ENCODE data around the gene TNKS1BP1. TPM values are rescaled to one million over a fixed set of nuclear protein-coding genes. Genes with fewer than 3 reads are reported as not detected.

TNKS1BP1 gene
- total and polyA plus RNA-seq, 9 of the 15 experiments (the other 6 are each of a cell fraction or from before 2014, with no cell fraction given), result 1.1 to 47.2 (median 10.9) TPM

DNA sequence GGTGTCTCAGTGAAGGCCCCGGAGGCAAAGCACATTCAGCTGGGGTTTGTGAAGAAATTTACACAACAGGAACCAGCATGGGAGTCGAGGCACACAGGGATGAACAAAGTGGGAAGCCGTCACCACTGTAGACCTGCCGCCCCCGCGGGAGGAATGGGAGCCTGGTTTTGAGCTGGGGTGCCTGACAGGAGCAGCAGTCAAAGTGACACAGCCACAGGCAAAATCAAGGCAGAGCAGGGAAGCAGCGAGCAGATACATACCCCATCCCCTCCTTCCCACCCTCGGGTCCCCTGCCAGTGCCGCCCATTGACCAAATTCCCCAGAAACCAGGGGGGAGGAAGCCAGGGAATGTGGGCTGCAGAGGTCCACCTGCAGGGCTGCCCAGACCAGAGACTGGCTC lies 34.2 kb upstream of the TNKS1BP1 start:
- H2AFZ ChIP-seq (ENCODE audit: low read depth, low read length), result peak overlapping the region; percentile 38; the same call in 1 of the 2 replicates
- no peaks in the 10 kb centered on the region for H3K9me1 ChIP-seq (ENCODE audit: control insufficient read depth, insufficient read depth, low read length)
- FAIRE-seq (no peak), DNase-seq (ENCODE audit: extremely low read depth in 1 of 4, low spot score in 3 of 4) (no peak), ATAC-seq (peak; percentile 14; the same call in 1 of the 3 replicates)
- no peaks in the 10 kb centered on the region for H3K27me3 ChIP-seq (ENCODE audit: control insufficient read depth in 2 of 2, insufficient read depth in 2 of 2, low read length in 2 of 2)
- no peak overlapping the region for H3K27ac ChIP-seq (ENCODE audit: extremely low read depth, low read depth, low read length)
- no peaks in the 10 kb centered on the region for H3K9me3 ChIP-seq (replicated peaks; ENCODE audit: control insufficient read depth, insufficient read depth, low read depth, low read length)
- no TSS peak for BruUV-seq (replicated peaks)
- H3K79me2 ChIP-seq (ENCODE audit: control insufficient read depth, insufficient read depth, low read length), result no peaks in the 10 kb centered on the region
- H3K4me2 ChIP-seq (ENCODE audit: insufficient read depth, low read length), result no peak overlapping the region; the same call in 1 of the 2 replicates
- no peaks in the 10 kb centered on the region for H3K36me3 ChIP-seq (ENCODE audit: control insufficient read depth, insufficient read depth, low read length)
- in situ Hi-C loops (cut with MboI), result no loop called here
- intact Hi-C loops (cut with micrococcal nuclease), result loop anchor here (2.0 kb wide), 1 partner anchor 44 kb away; no protein-coding TSS in a partner anchor
- H4K20me1 ChIP-seq (replicated peaks; ENCODE audit: control insufficient read depth, insufficient read depth, low read length), result no peaks in the 10 kb centered on the region
- H3K4me1 ChIP-seq (replicated peaks in 1 of 2; ENCODE audit: control insufficient read depth in 2 of 2, insufficient read depth in 2 of 2, low read length in 2 of 2), result peaks cover 13 to 25% of the 10 kb centered on the region in 2 experiments
- CTCF ChIA-PET (ENCODE audit: low intra/inter-chr PET ratio), result no interaction called here
- 55% methylated on average over 8 of the region's 9 CpGs for WGBS (ENCODE audit: insufficient coverage, low coverage, missing lambda C conversion rate)
- 0 out of 4 replicates have a peak, but pooled peaks have one; percentile 0 to 5 for TF ChIP-seq NRF1 (conservative IDR thresholded peaks at IDR 0.05 in 1 of 2, IDR thresholded peaks at IDR 0.05 in 1 of 2)
- 0 out of 2 replicates have a peak, but pooled peaks have one; percentile 7 for TF ChIP-seq ZKSCAN1 (IDR thresholded peaks at IDR 0.05; ENCODE audit: low read depth, low read length)
- TF ChIP-seq ATF7 (IDR thresholded peaks at IDR 0.05), result 0 out of 2 replicates have a peak, but pooled peaks have one; percentile 5
- no peak for TF ChIP-seq MEIS2 (IDR thresholded peaks at IDR 0.05; ENCODE audit: partially characterized antibody)
- peak; percentile 44; the same call in 1 of the 2 replicates for TF ChIP-seq EGR1 (conservative IDR thresholded peaks at IDR 0.05)
- no peak overlapping the region for H3K4me3 ChIP-seq
- peak overlapping the region in 1 of 2 experiments; percentile 38; a peak in 2 of 4 replicates for H3K9ac ChIP-seq (ENCODE audit: insufficient read depth in 1 of 2, low read depth in 2 of 2, low read length in 2 of 2)
- POLR2A ChIA-PET, result interaction anchor here (0.6 to 1.6 kb wide), 4 partner anchors 9 to 37 kb away, joined by 3 to 4 read pairs (median 3); no protein-coding TSS in a partner anchor

- Histone ChIP-seq H3K27me3 (ENCODE audit: control insufficient read depth in 2 of 2, insufficient read depth in 2 of 2, low read length in 2 of 2) (no peaks in the 10 kb centered on the region), H3K36me3 (ENCODE audit: control insufficient read depth, insufficient read depth, low read length) (no peaks in the 10 kb centered on the region), H3K27ac (ENCODE audit: extremely low read depth, low read depth, low read length) (no peak overlapping the region), H4K20me1 (replicated peaks; ENCODE audit: control insufficient read depth, insufficient read depth, low read length) (no peaks in the 10 kb centered on the region), H3K4me2 (ENCODE audit: insufficient read depth, low read length) (no peak overlapping the region; the same call in 1 of the 2 replicates), H3K9me3 (replicated peaks; ENCODE audit: control insufficient read depth, insufficient read depth, low read depth, low read length) (no peaks in the 10 kb centered on the region), H3K4me3 (no peak overlapping the region), H2AFZ (ENCODE audit: low read depth, low read length) (peak overlapping the region; percentile 38; the same call in 1 of the 2 replicates), H3K9ac (ENCODE audit: insufficient read depth in 1 of 2, low read depth in 2 of 2, low read length in 2 of 2) (peak overlapping the region in 1 of 2 experiments; percentile 38; a peak in 1 of 4 replicates), H3K9me1 (ENCODE audit: control insufficient read depth, insufficient read depth, low read length) (no peaks in the 10 kb centered on the region), H3K79me2 (ENCODE audit: control insufficient read depth, insufficient read depth, low read length) (no peaks in the 10 kb centered on the region), H3K4me1 (replicated peaks in 1 of 2; ENCODE audit: control insufficient read depth in 2 of 2, insufficient read depth in 2 of 2, low read length in 2 of 2) (peaks cover 17 to 29% of the 10 kb centered on the region in 2 experiments)
- 14% methylated on average over 8 of the region's 9 CpGs for WGBS (ENCODE audit: insufficient coverage, low coverage, missing lambda C conversion rate)
- POLR2A ChIA-PET, result interaction anchor here (1.0 to 1.6 kb wide), 4 partner anchors 10 to 38 kb away, joined by 3 to 5 read pairs (median 4); no protein-coding TSS in a partner anchor
- in situ Hi-C loops (cut with MboI), result no loop called here
- ATAC-seq, result peak; percentile 37
- CTCF ChIA-PET (ENCODE audit: low intra/inter-chr PET ratio), result no interaction called here
- no TSS peak for BruUV-seq (replicated peaks)
- peak in 1 of 4 experiments; percentile 44 for DNase-seq (ENCODE audit: extremely low read depth in 1 of 4, low spot score in 3 of 4)
- peak; percentile 57 for FAIRE-seq
- intact Hi-C loops (cut with micrococcal nuclease), result loop anchor here (2.0 kb wide), 1 partner anchor 44 kb away; no protein-coding TSS in a partner anchor
- TF ChIP-seq MYNN (IDR thresholded peaks at IDR 0.05) (no peak), MYNN (CRISPR knock-in tag; IDR thresholded peaks at IDR 0.05) (no peak), NR1H2 (CRISPR knock-in tag; IDR thresholded peaks at IDR 0.05) (no peak), SAFB2 (IDR thresholded peaks at IDR 0.05; ENCODE audit: borderline replicate concordance, low read depth, low read length, severe bottlenecking) (no peak), ZNF253 (CRISPR knock-in tag; conservative IDR thresholded peaks at IDR 0.05) (no peak), ZNF778 (CRISPR knock-in tag; IDR thresholded peaks at IDR 0.05) (no peak), ARID1B (IDR thresholded peaks at IDR 0.05) (peak; percentile 52)
- TF ChIP-seq, protein P1, sequence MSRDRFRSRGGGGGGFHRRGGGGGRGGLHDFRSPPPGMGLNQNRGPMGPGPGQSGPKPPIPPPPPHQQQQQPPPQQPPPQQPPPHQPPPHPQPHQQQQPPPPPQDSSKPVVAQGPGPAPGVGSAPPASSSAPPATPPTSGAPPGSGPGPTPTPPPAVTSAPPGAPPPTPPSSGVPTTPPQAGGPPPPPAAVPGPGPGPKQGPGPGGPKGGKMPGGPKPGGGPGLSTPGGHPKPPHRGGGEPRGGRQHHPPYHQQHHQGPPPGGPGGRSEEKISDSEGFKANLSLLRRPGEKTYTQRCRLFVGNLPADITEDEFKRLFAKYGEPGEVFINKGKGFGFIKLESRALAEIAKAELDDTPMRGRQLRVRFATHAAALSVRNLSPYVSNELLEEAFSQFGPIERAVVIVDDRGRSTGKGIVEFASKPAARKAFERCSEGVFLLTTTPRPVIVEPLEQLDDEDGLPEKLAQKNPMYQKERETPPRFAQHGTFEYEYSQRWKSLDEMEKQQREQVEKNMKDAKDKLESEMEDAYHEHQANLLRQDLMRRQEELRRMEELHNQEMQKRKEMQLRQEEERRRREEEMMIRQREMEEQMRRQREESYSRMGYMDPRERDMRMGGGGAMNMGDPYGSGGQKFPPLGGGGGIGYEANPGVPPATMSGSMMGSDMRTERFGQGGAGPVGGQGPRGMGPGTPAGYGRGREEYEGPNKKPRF (IDR thresholded peaks at IDR 0.05; ENCODE audit: low read depth, low read length), result no peak
These were observed 33.8 kb upstream of the TNKS1BP1 start for GRCh38 chr11:57358543-57358961.

All from K562 (cell line).